GM18858 (cell line): ENCODE measurements around the gene FBXO41.
A peak's percentile ranks its signal among the peaks of the same experiment; 100 is the strongest.

Source experiments
- ATAC-seq: cut with Tn5 transposase; IDR thresholded peaks from one replicate; pipeline ENCODE4 v1.9.1; 2021; ENCODE audit not compliant: unreplicated experiment

The FBXO41 gene

GRCh38 chr2:73250872-73251846 lies 33.1 kb downstream of the FBXO41 start:
- no peak for ATAC-seq

- ATAC-seq, result no peak
These were observed 34.6 kb downstream of the FBXO41 start for GRCh38 chr2:73249636-73250035.

- no peak for ATAC-seq
These were observed 37.4 kb downstream of the FBXO41 start for GRCh38 chr2:73246850-73247249.

GRCh38 chr2:73244580-73244979 lies 39.7 kb downstream of the FBXO41 start:
- no peak for ATAC-seq

GRCh38 chr2:73243884-73244570 lies 40.3 kb downstream of the FBXO41 start:
- ATAC-seq, result no peak

GRCh38 chr2:73239776-73240175 lies 44.5 kb downstream of the FBXO41 start:
- no peak for ATAC-seq

GRCh38 chr2:73238976-73239375 lies 45.3 kb downstream of the FBXO41 start:
- ATAC-seq, result no peak

GRCh38 chr2:73238149-73238548 lies 46.1 kb downstream of the FBXO41 start:
- ATAC-seq, result no peak

- no peak for ATAC-seq
These were observed 47.1 kb downstream of the FBXO41 start for GRCh38 chr2:73237168-73237567.

- ATAC-seq, result no peak
These were observed 48.8 kb downstream of the FBXO41 start for GRCh38 chr2:73235315-73236028.

GRCh38 chr2:73233932-73234832 lies 50.1 kb downstream of the FBXO41 start, which contains the start of gene CCT7:
CCT7 (plus strand) TSS chr2:73234308; CDS start chr2:73234379, 71 bp downstream.
- peak; percentile 48 for ATAC-seq

GRCh38 chr2:73233154-73233931 lies 50.9 kb downstream of the FBXO41 start, which contains the start of gene PRADC1:
PRADC1 (minus strand) TSS chr2:73233239; CDS start chr2:73233160, 79 bp downstream.
- ATAC-seq, result peak; percentile 91

- no peak for ATAC-seq
These were observed 51.7 kb downstream of the FBXO41 start for GRCh38 chr2:73232403-73233153.

- ATAC-seq, result no peak
These were observed 55.6 kb downstream of the FBXO41 start for GRCh38 chr2:73228631-73229030.

GRCh38 chr2:73227086-73227485 lies 57.2 kb downstream of the FBXO41 start:
- ATAC-seq, result no peak

GRCh38 chr2:73225513-73226360 lies 58.5 kb downstream of the FBXO41 start:
- ATAC-seq, result no peak

- ATAC-seq, result no peak
These were observed 60.5 kb downstream of the FBXO41 start for GRCh38 chr2:73223821-73224220.

GRCh38 chr2:73218298-73218697 lies 66.0 kb downstream of the FBXO41 start:
- no peak for ATAC-seq
